ENCODE measurements around the gene FAM131C.

The FAM131C gene

GRCh38 chr1:16077406-16078245, 4.2 kb upstream of the FAM131C start:
- no peak overlapping the region for H3K4me3 ChIP-seq (ENCODE audit: low read depth, low read length)

GRCh38 chr1:16076865-16077238, 3.4 kb upstream of the FAM131C start:
- no peak overlapping the region for H3K4me3 ChIP-seq (ENCODE audit: low read depth, low read length)

- H3K4me3 ChIP-seq (ENCODE audit: low read depth, low read length), result no peak overlapping the region
These were observed 2.8 kb upstream of the FAM131C start for GRCh38 chr1:16076031-16076864.

- no peak overlapping the region for H3K4me3 ChIP-seq (ENCODE audit: low read depth, low read length)
These were observed 2.0 kb upstream of the FAM131C start for GRCh38 chr1:16075337-16076030.

- H3K4me3 ChIP-seq (ENCODE audit: low read depth, low read length), result no peak overlapping the region
These were observed 766 bp upstream of the FAM131C start for GRCh38 chr1:16074217-16074616.

GRCh38 chr1:16072616-16073484, 601 bp downstream of the FAM131C start:
- peak overlapping the region; percentile 30 for H3K4me3 ChIP-seq (ENCODE audit: low read depth, low read length)

GRCh38 chr1:16072095-16072494, 1.4 kb downstream of the FAM131C start:
- H3K4me3 ChIP-seq (ENCODE audit: low read depth, low read length), result no peak overlapping the region

- no peak overlapping the region for H3K4me3 ChIP-seq (ENCODE audit: low read depth, low read length)
These were observed 1.8 kb downstream of the FAM131C start for GRCh38 chr1:16071614-16072013.

- H3K4me3 ChIP-seq (ENCODE audit: low read depth, low read length), result no peak overlapping the region
These were observed 2.7 kb downstream of the FAM131C start for GRCh38 chr1:16070640-16071355.

GRCh38 chr1:16068356-16069270, 4.8 kb downstream of the FAM131C start:
- H3K4me3 ChIP-seq (ENCODE audit: low read depth, low read length), result no peak overlapping the region

GRCh38 chr1:16067933-16068332, 5.5 kb downstream of the FAM131C start:
- H3K4me3 ChIP-seq (ENCODE audit: low read depth, low read length), result no peak overlapping the region

GRCh38 chr1:16067127-16067768, 6.2 kb downstream of the FAM131C start:
- H3K4me3 ChIP-seq (ENCODE audit: low read depth, low read length), result no peak overlapping the region

GRCh38 chr1:16066245-16066644, 7.2 kb downstream of the FAM131C start:
- H3K4me3 ChIP-seq (ENCODE audit: low read depth, low read length), result no peak overlapping the region

- H3K4me3 ChIP-seq (ENCODE audit: low read depth, low read length), result no peak overlapping the region
These were observed 8.2 kb downstream of the FAM131C start for GRCh38 chr1:16065269-16065576.

GRCh38 chr1:16064536-16065268, 8.7 kb downstream of the FAM131C start:
- no peak overlapping the region for H3K4me3 ChIP-seq (ENCODE audit: low read depth, low read length)

GRCh38 chr1:16063921-16064320, 9.5 kb downstream of the FAM131C start:
- no peak overlapping the region for H3K4me3 ChIP-seq (ENCODE audit: low read depth, low read length)

GRCh38 chr1:16063226-16063829, 10.1 kb downstream of the FAM131C start:
- no peak overlapping the region for H3K4me3 ChIP-seq (ENCODE audit: low read depth, low read length)

All from iPS-11a (cell line).